Stimulated activated CD4-positive, alpha-beta T cell treated with anti-CD3 and anti-CD28 coated beads, Interleukin-4, amount 100 ng/mL, for 1 hour (primary cell): Measurements from ENCODE around the gene SF3B4.
A peak's percentile ranks its signal among the peaks of the same experiment; 100 is the strongest.
"Not testable (repeated sequence)": the region's sequence is repeated elsewhere in the genome, so short reads cannot be mapped to it uniquely, and the experiment has no call there.

Experiments used
- DNase-seq: peaks from one replicate; pipeline ENCODE4 v3.0.0-alpha.2; 2020

The SF3B4 gene

GRCh38 chr1:149886396-149887195, 41.0 kb downstream of the SF3B4 start:
- peak; percentile 69 for DNase-seq

DNA sequence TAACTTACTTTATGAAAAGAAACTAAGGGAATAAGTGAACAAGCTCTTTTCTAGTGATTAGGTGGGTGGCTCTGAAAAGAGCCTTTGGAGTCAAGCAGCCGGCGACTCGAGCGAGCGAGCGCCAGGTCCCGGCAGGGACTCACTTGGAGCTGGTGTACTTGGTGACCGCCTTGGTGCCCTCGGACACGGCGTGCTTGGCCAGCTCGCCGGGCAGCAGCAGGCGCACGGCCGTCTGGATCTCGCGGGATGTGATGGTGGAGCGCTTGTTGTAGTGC, 41.5 kb downstream of the SF3B4 start:
- not testable (repeated sequence) for DNase-seq

DNA sequence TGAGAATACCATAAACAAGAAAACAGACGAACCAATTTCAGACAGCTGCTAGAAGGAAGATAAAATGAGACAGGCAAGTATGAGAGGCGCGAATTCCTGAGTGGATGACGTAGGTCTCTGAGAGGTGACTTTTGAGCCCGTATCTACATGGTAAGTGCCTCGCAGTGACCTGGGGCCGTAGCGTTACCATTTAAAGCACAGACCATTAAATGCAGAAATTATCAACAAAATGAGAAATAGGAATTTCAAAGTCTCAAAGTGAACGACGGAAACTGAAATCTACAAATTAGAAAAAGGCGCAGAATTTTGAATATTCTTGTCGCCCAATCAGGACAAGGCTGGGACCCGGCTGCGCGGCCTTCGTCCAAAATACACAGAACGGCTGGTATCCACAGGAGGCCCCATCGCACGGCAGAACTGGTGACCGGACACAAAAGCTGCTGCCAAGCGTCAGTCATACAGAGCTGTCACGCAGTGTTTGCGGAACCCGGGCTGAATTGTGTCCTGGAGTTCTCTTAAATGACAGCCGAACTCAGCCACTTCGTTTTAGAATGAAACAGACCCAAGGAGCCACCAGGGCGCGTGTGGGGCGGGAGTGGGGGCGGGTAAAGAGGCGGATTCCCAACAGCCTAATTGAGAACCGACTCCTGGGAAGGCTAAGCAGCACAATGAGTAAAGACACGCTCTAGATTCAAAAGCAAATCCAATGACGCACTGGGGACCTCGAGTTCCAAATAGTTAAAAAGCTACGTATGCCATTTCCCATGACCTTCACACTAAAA, 42.1 kb downstream of the SF3B4 start:
- DNase-seq = peak; percentile 56

DNA sequence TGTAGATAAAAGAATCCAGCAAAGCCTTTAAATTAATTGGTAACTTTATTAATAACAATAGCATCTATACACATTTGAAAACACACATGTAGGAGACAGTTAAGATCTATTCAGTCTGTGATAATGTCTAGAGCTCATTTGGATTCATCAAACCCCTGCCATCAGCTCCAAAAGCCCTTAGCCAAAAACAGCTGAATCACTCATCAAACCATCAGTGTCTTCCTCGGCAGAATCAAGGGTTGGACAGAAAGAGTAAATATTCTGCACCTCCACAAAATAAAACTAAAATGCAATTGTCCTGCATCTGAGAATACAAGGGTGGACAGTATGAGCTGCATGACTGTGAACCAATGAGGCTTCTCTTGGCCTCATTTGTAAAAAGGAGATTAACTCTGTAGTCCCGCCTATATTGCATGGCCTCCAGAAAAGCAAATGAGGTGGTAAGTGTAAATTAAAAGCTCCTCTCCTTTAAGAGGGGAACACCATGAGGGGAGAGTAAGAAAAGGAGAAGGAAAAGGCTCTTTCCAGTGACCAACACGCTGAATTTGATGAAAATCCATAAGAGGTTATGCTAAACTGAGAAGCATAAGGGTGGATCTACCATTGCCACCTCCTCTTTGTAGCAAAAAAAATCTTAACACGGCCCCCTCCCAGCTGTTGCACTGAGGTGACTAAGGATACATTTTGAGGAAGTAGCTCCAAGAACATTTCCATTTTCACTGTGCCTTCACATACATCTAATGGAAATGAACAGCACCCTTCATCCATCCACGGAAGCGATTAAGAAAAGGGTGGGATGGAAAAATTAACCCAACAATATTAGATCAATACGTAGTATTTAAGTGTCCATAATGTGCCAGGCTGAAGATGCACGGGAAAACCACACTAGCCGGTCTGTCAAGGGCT, 42.9 kb downstream of the SF3B4 start:
- DNase-seq = no peak

DNA sequence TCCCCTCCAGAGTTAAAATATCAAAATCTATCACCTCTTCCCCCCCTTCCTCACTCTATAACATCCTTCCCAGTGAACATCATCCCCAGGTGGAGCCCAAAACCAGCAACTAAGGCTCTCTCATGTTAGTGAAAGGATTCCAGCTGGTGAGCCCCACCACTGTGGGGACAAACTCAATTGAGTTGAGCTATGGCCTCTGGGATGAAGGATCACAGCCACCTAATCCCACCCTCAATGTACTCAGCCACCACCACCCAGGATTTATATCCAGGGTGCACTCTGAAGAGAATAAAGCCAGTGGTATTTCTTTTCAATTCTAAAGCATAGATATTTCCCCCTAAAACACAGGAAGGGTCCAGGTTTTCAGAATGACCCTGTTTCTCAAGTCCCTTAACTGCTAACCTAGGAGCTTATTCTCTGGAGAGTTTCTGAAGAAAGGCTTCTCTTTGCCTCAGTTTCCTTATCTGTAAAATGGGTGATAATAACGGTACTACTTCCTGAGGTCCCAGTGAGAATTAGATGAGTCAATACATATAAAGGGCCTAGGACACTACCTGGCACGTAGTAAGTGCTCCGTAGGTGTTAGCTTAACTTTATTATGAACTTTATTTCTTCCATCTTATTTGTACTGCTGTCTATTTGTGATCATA, 43.9 kb downstream of the SF3B4 start:
- no peak for DNase-seq

- DNase-seq = no peak
These were observed 45.7 kb downstream of the SF3B4 start for GRCh38 chr1:149881876-149882275.

GRCh38 chr1:149879556-149879955, 48.0 kb downstream of the SF3B4 start:
- DNase-seq = no peak

DNA sequence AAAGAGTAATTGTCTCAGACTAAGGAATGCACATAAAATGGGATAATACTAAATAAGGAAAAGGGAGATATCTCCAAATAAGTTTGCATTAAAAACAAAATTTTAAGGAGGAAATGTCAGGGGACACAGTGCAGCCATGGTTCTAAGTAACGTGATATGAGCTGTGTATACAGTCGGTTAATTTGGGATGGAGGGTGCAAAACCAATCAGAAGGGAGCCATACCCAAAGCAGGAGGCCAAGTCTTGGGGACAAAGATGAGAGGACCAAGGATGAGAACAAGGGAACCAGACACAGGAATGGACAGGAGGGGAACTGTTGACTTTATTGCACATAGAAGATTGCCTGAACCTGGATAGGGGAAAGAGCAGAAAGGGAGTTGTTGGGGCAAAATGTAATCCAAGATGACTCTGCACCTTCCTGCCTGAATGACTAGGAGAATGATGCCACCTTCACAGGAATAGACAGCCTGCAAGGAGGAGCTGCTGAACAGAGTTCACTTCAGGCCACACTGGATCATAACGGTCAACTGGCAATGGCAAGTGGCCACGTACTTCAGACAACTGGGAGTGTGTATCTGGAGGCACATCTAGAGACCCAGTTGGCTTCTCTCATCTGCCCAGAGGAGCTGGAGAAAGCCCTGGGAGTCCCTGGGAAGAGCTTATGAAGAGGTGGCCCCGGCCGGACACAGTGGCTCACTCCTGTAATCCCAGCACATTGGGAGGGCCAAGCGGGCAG, 50.2 kb downstream of the SF3B4 start:
- DNase-seq = no peak
